CD14-positive monocyte (primary cell): ENCODE data around the gene CLDN1. TPM values are rescaled to one million over a fixed set of nuclear protein-coding genes. Genes with fewer than 3 reads are reported as not detected.

Source experiments
- DNase-seq, 3 donors: peaks; one replicate each; pipeline ENCODE4 v3.0.0-alpha.2; 2011 to 2022
- H2AFZ ChIP-seq: 2 replicates; pipeline ENCODE4 v1.6.0; 2012; ENCODE audit warnings: mild to moderate bottlenecking, low read depth, low read length, inconsistent platforms; ENCODE audit not compliant: insufficient read depth, poor library complexity, severe bottlenecking
- H3K27ac ChIP-seq, 2 donors: 1 replicate in 1 of 2; 2 replicates in 1 of 2; pipeline ENCODE4 v1.5.1; 2012 to 2013; ENCODE audit warnings: low read length in 2 of 2, control low read depth in 1 of 2, inconsistent platforms in 1 of 2, low read depth in 1 of 2, mild to moderate bottlenecking in 1 of 2
- H3K27me3 ChIP-seq, 2 donors: one replicate each; pipeline versions ENCODE4 v1.6.0 to v1.6.1; 2011 to 2013; ENCODE audit warnings: low read length in 2 of 2; ENCODE audit not compliant: control insufficient read depth in 2 of 2, insufficient read depth in 2 of 2
- H3K36me3 ChIP-seq, 2 donors: replicated peaks in 1 of 2; 1 replicate in 1 of 2; 2 replicates in 1 of 2; pipeline versions ENCODE4 v1.5.1 to v1.6.1; 2012 to 2013; ENCODE audit warnings: low read length in 2 of 2, control low read depth in 1 of 2, inconsistent platforms in 1 of 2, mild to moderate bottlenecking in 1 of 2; ENCODE audit not compliant: insufficient read depth in 2 of 2, control insufficient read depth in 1 of 2
- H3K4me1 ChIP-seq, 2 donors: 1 replicate in 1 of 2; 2 replicates in 1 of 2; pipeline versions ENCODE4 v1.5.1 to v1.6.1; 2012 to 2013; ENCODE audit warnings: low read length in 2 of 2, control low read depth in 1 of 2, inconsistent platforms in 1 of 2, mild to moderate bottlenecking in 1 of 2, moderate library complexity in 1 of 2; ENCODE audit not compliant: insufficient read depth in 2 of 2, control insufficient read depth in 1 of 2
- H3K4me2 ChIP-seq: replicated peaks from 2 replicates; pipeline ENCODE3; 2012; ENCODE audit warnings: low read length, moderate library complexity, mild to moderate bottlenecking; ENCODE audit not compliant: poor library complexity, severe bottlenecking; ENCODE audit errors: extremely low read depth
- H3K4me3 ChIP-seq, 3 experiments: fragments of 200-600 bp in 1 of 3; sonication (generic) in 1 of 3; replicated peaks in 1 of 3; 1 replicate in 2 of 3; 2 replicates in 1 of 3; pipeline ENCODE4 v1.5.1; 2011 to 2013; ENCODE audit warnings: low read length in 3 of 3, mild to moderate bottlenecking in 3 of 3, control low read depth in 2 of 3, low read depth in 2 of 3, inconsistent platforms in 1 of 3, moderate library complexity in 1 of 3
- H3K79me2 ChIP-seq: 2 replicates; pipeline ENCODE4 v1.6.0; 2012; ENCODE audit warnings: mild to moderate bottlenecking, control low read depth, inconsistent platforms, low read length, moderate library complexity; ENCODE audit not compliant: insufficient read depth
- H3K9ac ChIP-seq: 2 replicates; pipeline ENCODE4 v1.6.0; 2017; ENCODE audit warnings: low read length, mild to moderate bottlenecking; ENCODE audit not compliant: insufficient read depth, poor library complexity, severe bottlenecking
- H3K9me3 ChIP-seq, 2 donors: replicated peaks in 1 of 2; 1 replicate in 1 of 2; 2 replicates in 1 of 2; pipeline versions ENCODE4 v1.5.1 to v1.6.1; 2012 to 2013; ENCODE audit warnings: low read length in 2 of 2, control low read depth in 1 of 2; ENCODE audit not compliant: control insufficient read depth in 1 of 2, insufficient read depth in 1 of 2
- H4K20me1 ChIP-seq: 2 replicates; pipeline ENCODE4 v1.6.0; 2012; ENCODE audit warnings: mild to moderate bottlenecking, low read length, control low read depth, moderate library complexity; ENCODE audit not compliant: insufficient read depth
- H3K27ac Mint-ChIP-seq, 7 donors: one replicate each; pipeline ENCODE4 v1.8.0; 2020; ENCODE audit warnings: mild to moderate bottlenecking in 7 of 7, mixed read lengths in 7 of 7, moderate library complexity in 6 of 7, inconsistent platforms in 2 of 7
- H3K27me3 Mint-ChIP-seq, 3 donors: one replicate each; pipeline ENCODE4 v1.8.0; 2021 to 2022; ENCODE audit warnings: low read depth in 3 of 3, mild to moderate bottlenecking in 3 of 3, mixed read lengths in 3 of 3, moderate library complexity in 3 of 3, inconsistent platforms in 1 of 3
- H3K36me3 Mint-ChIP-seq, 2 donors: one replicate each; pipeline ENCODE4 v1.8.0; 2020; ENCODE audit warnings: mixed read lengths in 2 of 2, inconsistent platforms in 1 of 2, mild to moderate bottlenecking in 1 of 2
- H3K4me1 Mint-ChIP-seq: one replicate; pipeline ENCODE4 v1.8.0; 2020; ENCODE audit warnings: mild to moderate bottlenecking, mixed read lengths
- H3K4me3 Mint-ChIP-seq, 2 donors: one replicate each; pipeline ENCODE4 v1.8.0; 2020; ENCODE audit warnings: mild to moderate bottlenecking in 2 of 2, mixed read lengths in 2 of 2, moderate library complexity in 1 of 2
- H3K9me3 Mint-ChIP-seq, 7 donors: one replicate each; pipeline ENCODE4 v1.8.0; 2020 to 2022; ENCODE audit warnings: mixed read lengths in 7 of 7, mild to moderate bottlenecking in 6 of 7, moderate library complexity in 6 of 7, inconsistent platforms in 2 of 7
- CTCF ChIP-seq: fragments of 200-600 bp; IDR thresholded peaks from one replicate; pipeline ENCODE4 v1.8.0; 2022; ENCODE audit warnings: antibody characterized with exemption, mild to moderate bottlenecking
- WGBS: methylation state at CpG from one replicate; pipeline ENCODE4 v1.1.5; 2013; ENCODE audit warnings: missing lambda C conversion rate; ENCODE audit not compliant: insufficient coverage; 5-methylcytosine and 5-hydroxymethylcytosine counted together
- intact Hi-C, 2 donors: fragments of 100-400 bp; cut with micrococcal nuclease; formaldehyde crosslinking; loops; one replicate each; pipeline versions ENCODE4 v1.15.0 to v1.15.1; 2023
- polyA plus RNA-seq, 3 donors: library from polyadenylated mRNA; depleted of rRNA in 1 of 3; unstranded in 2 of 3; stranded (reverse) in 1 of 3; fragments of 300-500 nt in 2 of 3; fragments of >200 nt in 1 of 3; fragmentation: Illumina TruSeq in 2 of 3; gene quantifications; 1 replicate in 2 of 3; 2 replicates in 1 of 3; pipeline ENCODE4 v1.2.3, GENCODE V29; 2012 to 2021

CLDN1 gene
- polyA plus RNA-seq, 3 donors, result not detected

GRCh38 chr3:190323246-190323626 is 990 bp upstream of the CLDN1 start:
- 0% methylated on average over 1 of the region's 8 CpGs for WGBS
- Histone ChIP-seq H3K27ac (no peak overlapping the region), H3K36me3 (no peaks in the 10 kb centered on the region), H3K27me3 (peaks cover 18 to 48% of the 10 kb centered on the region in 2 donors), H2AFZ (no peak overlapping the region), H3K4me3 (peak overlapping the region in 1 of 3 experiments; percentile 25), H3K79me2 (no peaks in the 10 kb centered on the region), H3K9ac (no peak overlapping the region), H3K4me2 (peak overlapping the region; percentile 33), H3K4me1 (peaks cover 15 to 17% of the 10 kb centered on the region in 2 donors), H4K20me1 (no peaks in the 10 kb centered on the region), H3K9me3 (no peaks in the 10 kb centered on the region)
- peaks cover 29 to 46% (median 41%) of the 10 kb centered on the region in 3 donors for H3K27me3 Mint-ChIP-seq
- peak in 2 of 3 donors; percentile 8 to 57 for DNase-seq
- H3K9me3 Mint-ChIP-seq, result no peaks in the 10 kb centered on the region
- peaks cover 18% of the 10 kb centered on the region for H3K4me1 Mint-ChIP-seq
- peak overlapping the region; percentile 5 to 83 for H3K4me3 Mint-ChIP-seq
- no peak for TF ChIP-seq CTCF
- H3K36me3 Mint-ChIP-seq, result no peaks in the 10 kb centered on the region
- intact Hi-C loops, result loop anchor here (2.0 to 10.0 kb wide), 3 partner anchors 98 to 358 kb away; no protein-coding TSS in a partner anchor
- peak overlapping the region in 1 of 7 donors; percentile 1 for H3K27ac Mint-ChIP-seq

GRCh38 chr3:190322604-190323245 is 479 bp upstream of the CLDN1 start:
- intact Hi-C loops, result loop anchor here (2.0 to 10.0 kb wide), 3 partner anchors 98 to 358 kb away; no protein-coding TSS in a partner anchor
- H3K9ac ChIP-seq, result no peak overlapping the region

More at GRCh38 chr3:190322604-190323245, 479 bp upstream of the CLDN1 start:
- peak overlapping the region in 1 of 3 experiments; percentile 52 for H3K4me3 ChIP-seq
- peak overlapping the region; percentile 68 for H3K4me2 ChIP-seq
- peaks cover 29 to 46% (median 41%) of the 10 kb centered on the region in 3 donors for H3K27me3 Mint-ChIP-seq
- peaks cover 18 to 48% of the 10 kb centered on the region in 2 donors for H3K27me3 ChIP-seq
- H3K4me1 ChIP-seq, result peaks cover 15 to 17% of the 10 kb centered on the region in 2 donors
- no peaks in the 10 kb centered on the region for H3K79me2 ChIP-seq
- peak; percentile 60 for TF ChIP-seq CTCF
- no peaks in the 10 kb centered on the region for H3K9me3 ChIP-seq
- H3K4me1 Mint-ChIP-seq, result peaks cover 18% of the 10 kb centered on the region
- no peaks in the 10 kb centered on the region for H3K36me3 Mint-ChIP-seq
- H2AFZ ChIP-seq, result peak overlapping the region; percentile 37
- H3K27ac ChIP-seq, result no peak overlapping the region
- H3K9me3 Mint-ChIP-seq, result no peaks in the 10 kb centered on the region
- H3K4me3 Mint-ChIP-seq, result peak overlapping the region; percentile 5 to 83
- no peaks in the 10 kb centered on the region for H3K36me3 ChIP-seq
- DNase-seq, result no peak
- whole genome bisulfite sequencing, result 5% methylated on average over 9 of the region's 12 CpGs
- peak overlapping the region in 2 of 7 donors; percentile 7 to 9 for H3K27ac Mint-ChIP-seq
- no peaks in the 10 kb centered on the region for H4K20me1 ChIP-seq
